NOMO-1 treated with DMSO at 0.1 percent for 48 hours (cell line): ENCODE measurements around the gene TMIE.

Source experiments
- DNase-seq: peaks from one replicate; lab custom pipeline; 2025; ENCODE audit not compliant: unreplicated experiment; lab: John Stamatoyannopoulos, UW

Gene TMIE

DNA sequence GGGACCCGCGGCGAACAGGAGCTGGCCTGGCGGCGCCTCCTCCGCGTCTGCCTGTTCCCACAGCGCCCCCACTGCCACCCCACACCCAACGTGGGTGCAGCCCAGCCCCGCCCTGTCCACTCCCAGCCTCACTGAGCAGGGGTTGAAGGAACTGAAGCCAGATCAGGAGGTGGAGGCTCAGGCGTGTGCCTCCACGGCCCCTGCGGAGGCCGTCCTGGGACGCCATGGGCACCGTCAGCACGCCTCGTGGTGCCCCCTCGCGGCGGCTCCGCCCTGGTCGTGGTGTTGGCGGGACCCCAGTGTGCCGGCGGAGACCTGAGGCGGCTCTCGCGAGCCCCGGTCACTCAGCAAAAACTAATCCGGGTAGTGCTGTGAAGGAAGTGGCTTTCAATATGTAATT is 55.5 kb downstream of the TMIE start:
- DNase-seq, result no peak

GRCh38 chr3:46759239-46760167 is 58.3 kb downstream of the TMIE start:
- no peak for DNase-seq
